Prostate gland (tissue), 2 donors: ENCODE data around the gene ARSB.

ENCODE experiments used
- POLR2A ChIP-seq: fragments of 450-650 bp; IDR thresholded peaks from one replicate; pipeline ENCODE4 v1.6.1; 2016; ENCODE audit warnings: antibody characterized with exemption, mild to moderate bottlenecking
- POLR2AphosphoS5 ChIP-seq: sonication (generic); formaldehyde crosslinking; IDR thresholded peaks from one replicate; pipeline ENCODE4 v1.6.1; 2017; ENCODE audit warnings: antibody characterized with exemption
- TF ChIP-seq, protein P1 (sequence below), 4 experiments: fragments of 200-600 bp in 2 of 4; fragments of 450-650 bp in 2 of 4; sonication (generic) in 2 of 4; IDR thresholded peaks; 1 replicate in 3 of 4; 2 replicates in 1 of 4; pipeline ENCODE4 v1.5.1; 2016 to 2019; ENCODE audit warnings: antibody characterized with exemption in 4 of 4, mild to moderate bottlenecking in 2 of 4, moderate library complexity in 2 of 4

DNA sequence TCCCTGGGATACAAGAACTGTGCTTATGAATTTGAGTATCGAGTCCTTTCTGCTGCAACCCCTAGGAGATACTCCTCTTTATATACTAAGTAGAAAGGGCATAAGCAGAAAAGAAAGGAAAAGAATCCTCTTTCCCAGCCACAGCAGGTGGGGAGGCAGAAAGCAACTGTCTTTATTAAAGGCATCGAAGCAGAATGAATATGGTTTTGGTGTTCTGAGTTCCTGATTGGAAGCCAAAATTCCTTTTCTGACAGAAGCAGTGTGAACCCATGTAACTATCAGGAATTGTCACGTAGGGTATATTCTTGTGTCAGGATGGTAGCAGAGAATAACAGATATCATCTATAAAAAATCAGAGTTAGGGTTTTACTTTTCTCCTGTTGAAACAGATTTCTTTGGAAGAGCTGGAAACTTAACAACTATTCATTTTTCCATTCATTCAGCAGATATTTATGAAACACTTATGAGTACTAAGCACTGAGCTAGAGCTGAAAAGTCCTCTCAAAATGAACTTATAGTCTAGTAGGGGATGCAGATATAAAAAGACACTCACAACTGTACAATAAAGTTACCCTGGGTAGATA, 240.1 kb downstream of the ARSB start:
- TF ChIP-seq, protein P1, sequence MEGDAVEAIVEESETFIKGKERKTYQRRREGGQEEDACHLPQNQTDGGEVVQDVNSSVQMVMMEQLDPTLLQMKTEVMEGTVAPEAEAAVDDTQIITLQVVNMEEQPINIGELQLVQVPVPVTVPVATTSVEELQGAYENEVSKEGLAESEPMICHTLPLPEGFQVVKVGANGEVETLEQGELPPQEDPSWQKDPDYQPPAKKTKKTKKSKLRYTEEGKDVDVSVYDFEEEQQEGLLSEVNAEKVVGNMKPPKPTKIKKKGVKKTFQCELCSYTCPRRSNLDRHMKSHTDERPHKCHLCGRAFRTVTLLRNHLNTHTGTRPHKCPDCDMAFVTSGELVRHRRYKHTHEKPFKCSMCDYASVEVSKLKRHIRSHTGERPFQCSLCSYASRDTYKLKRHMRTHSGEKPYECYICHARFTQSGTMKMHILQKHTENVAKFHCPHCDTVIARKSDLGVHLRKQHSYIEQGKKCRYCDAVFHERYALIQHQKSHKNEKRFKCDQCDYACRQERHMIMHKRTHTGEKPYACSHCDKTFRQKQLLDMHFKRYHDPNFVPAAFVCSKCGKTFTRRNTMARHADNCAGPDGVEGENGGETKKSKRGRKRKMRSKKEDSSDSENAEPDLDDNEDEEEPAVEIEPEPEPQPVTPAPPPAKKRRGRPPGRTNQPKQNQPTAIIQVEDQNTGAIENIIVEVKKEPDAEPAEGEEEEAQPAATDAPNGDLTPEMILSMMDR (IDR thresholded peaks at IDR 0.05), result no peak
- TF ChIP-seq POLR2A, result no peak
- no peak for TF ChIP-seq POLR2AphosphoS5
